H1 (cell line): Measurements from ENCODE around the gene FRG2. TPM values are rescaled to one million over a fixed set of nuclear protein-coding genes. Genes with fewer than 3 reads are reported as not detected.

ENCODE experiments used
- CTBP2 ChIP-seq: IDR thresholded peaks from 2 replicates; pipeline ENCODE4 v1.7.0; 2011; ENCODE audit warnings: borderline replicate concordance, mild to moderate bottlenecking, moderate library complexity, mixed read lengths, low read length; ENCODE audit not compliant: insufficient read depth, insufficient read length
- FOSL1 ChIP-seq: IDR thresholded peaks from 2 replicates; pipeline ENCODE4 v1.6.1; 2011; ENCODE audit warnings: mild to moderate bottlenecking, low read depth, low read length, moderate library complexity; ENCODE audit not compliant: insufficient read depth
- HDAC6 ChIP-seq: IDR thresholded peaks from one replicate; pipeline ENCODE4 v1.7.1; 2012; ENCODE audit warnings: low read depth, mild to moderate bottlenecking, inconsistent platforms, low read length, moderate library complexity
- KDM1A ChIP-seq: fragments of 200-600, 300-600 bp; sonication (generic); IDR thresholded peaks from 2 replicates; pipeline ENCODE4 v1.7.1; 2016; ENCODE audit warnings: mild to moderate bottlenecking, low read length, borderline replicate concordance
- NANOG ChIP-seq: IDR thresholded peaks from 2 replicates; pipeline ENCODE4 v1.6.1; 2011; ENCODE audit warnings: low read length, low read depth, mild to moderate bottlenecking, inconsistent platforms; ENCODE audit not compliant: insufficient read depth, poor library complexity, severe bottlenecking
- PHF8 ChIP-seq: fragments of 200-600 bp; sonication (generic); conservative IDR thresholded peaks from 2 replicates; pipeline ENCODE4 v1.7.1; 2012; ENCODE audit warnings: low read depth, mild to moderate bottlenecking, inconsistent platforms, low read length, moderate library complexity
- RNF2 ChIP-seq: fragments of 200-900, 300-1000 bp; sonication (generic); IDR thresholded peaks from 2 replicates; pipeline ENCODE4 v1.7.1; 2016; ENCODE audit warnings: borderline replicate concordance, low read depth, mild to moderate bottlenecking, antibody characterized with exemption, low read length; ENCODE audit not compliant: poor library complexity, severe bottlenecking; ENCODE audit errors: missing control alignments
- SP2 ChIP-seq: IDR thresholded peaks from 2 replicates; pipeline ENCODE4 v1.6.1; 2012; ENCODE audit warnings: mild to moderate bottlenecking, low read length, inconsistent platforms
- TBP ChIP-seq: IDR thresholded peaks from 2 replicates; pipeline ENCODE4 v1.6.1; 2011; ENCODE audit warnings: low read depth, low read length, improper control_type of control experiment
- TCF12 ChIP-seq: IDR thresholded peaks from 2 replicates; pipeline ENCODE4 v1.6.1; 2011; ENCODE audit warnings: low read depth, mild to moderate bottlenecking, low read length
- polyA plus RNA-seq, 7 experiments: library from polyadenylated mRNA; depleted of rRNA in 3 of 7; stranded (reverse) in 5 of 7; unstranded in 2 of 7; fragments of >200 nt in 5 of 7; fragments of 200-250 nt in 2 of 7; gene quantifications; 1 replicate in 5 of 7; 2 replicates in 1 of 7; 4 replicates in 1 of 7; pipeline versions ENCODE4 v1.2.1 to v1.2.3, GENCODE V29; 2011 to 2013; ENCODE audit warnings: missing spikeins in 2 of 7, mixed read lengths in 2 of 7
- total RNA-seq: library from RNA; stranded (reverse); fragmentation: NEBNext Ultra II Directional; extraction: Animal tissue kit (Norgen Biotek cat#: 25700); gene quantifications from 2 replicates; pipeline ENCODE4 v1.2.1, GENCODE V29; 2021
- TF ChIP-seq, protein P1 (sequence below), 3 experiments: IDR thresholded peaks; 1 replicate in 2 of 3; 2 replicates in 1 of 3; pipeline versions ENCODE4 v1.5.1 to v1.6.1; 2011; ENCODE audit warnings: low read length in 3 of 3, mild to moderate bottlenecking in 3 of 3, inconsistent platforms in 2 of 3, low read depth in 1 of 3, moderate library complexity in 1 of 3; ENCODE audit not compliant: insufficient read depth in 1 of 3; ENCODE audit errors: control extremely low read depth in 1 of 3

The FRG2 gene
- total and polyA plus RNA-seq, 2 of the 8 experiments (the other 6 are each of a cell fraction or from before 2014, with no cell fraction given): not detected

DNA sequence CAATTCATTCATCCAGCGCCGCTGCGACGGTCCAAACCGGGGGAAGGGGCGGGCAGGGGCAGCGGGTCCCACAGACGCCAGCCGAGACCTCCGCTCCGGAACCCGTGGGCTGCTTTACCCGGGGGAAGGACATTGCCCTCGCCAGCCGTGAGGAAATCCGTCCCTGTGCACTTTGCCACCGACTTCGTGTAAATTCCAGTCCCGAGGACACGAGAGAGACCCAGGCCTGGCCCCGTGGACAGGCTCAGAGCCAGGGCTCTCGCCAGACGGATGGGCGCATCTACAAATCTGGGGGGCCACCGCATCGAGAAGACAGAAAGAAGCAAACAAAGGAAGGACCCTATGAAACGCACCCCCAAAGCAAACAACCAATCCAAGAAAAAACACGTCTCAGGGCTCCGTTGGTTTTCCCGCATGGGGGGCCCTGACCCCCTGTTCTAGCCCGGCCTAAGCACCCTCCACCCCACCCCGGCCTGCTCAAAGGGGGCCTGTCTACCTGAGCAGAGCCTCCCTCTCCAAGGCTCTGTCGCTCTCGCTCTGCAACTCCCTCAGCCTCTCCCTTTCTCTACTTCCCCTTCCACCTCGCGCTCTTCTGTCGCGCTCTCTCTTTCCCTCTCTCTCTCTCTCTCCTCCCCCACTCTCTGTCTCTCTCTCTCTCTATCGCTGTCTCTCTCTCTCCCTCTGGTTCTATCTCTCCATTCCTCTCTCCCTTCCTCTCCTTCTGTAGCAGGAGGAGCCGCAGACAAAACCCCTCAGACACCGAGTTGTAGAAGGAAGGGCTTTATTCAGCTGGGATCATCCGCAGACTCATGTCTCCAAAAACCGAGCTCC is 11.3 kb downstream of the FRG2 start (continued):
- TF ChIP-seq, protein P1, sequence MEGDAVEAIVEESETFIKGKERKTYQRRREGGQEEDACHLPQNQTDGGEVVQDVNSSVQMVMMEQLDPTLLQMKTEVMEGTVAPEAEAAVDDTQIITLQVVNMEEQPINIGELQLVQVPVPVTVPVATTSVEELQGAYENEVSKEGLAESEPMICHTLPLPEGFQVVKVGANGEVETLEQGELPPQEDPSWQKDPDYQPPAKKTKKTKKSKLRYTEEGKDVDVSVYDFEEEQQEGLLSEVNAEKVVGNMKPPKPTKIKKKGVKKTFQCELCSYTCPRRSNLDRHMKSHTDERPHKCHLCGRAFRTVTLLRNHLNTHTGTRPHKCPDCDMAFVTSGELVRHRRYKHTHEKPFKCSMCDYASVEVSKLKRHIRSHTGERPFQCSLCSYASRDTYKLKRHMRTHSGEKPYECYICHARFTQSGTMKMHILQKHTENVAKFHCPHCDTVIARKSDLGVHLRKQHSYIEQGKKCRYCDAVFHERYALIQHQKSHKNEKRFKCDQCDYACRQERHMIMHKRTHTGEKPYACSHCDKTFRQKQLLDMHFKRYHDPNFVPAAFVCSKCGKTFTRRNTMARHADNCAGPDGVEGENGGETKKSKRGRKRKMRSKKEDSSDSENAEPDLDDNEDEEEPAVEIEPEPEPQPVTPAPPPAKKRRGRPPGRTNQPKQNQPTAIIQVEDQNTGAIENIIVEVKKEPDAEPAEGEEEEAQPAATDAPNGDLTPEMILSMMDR (IDR thresholded peaks at IDR 0.05; ENCODE audit: control extremely low read depth in 1 of 3, insufficient read depth in 1 of 3, low read depth in 1 of 3, low read length in 3 of 3): no peak
- TF ChIP-seq HDAC6 (no peak), FOSL1 (no peak), CTBP2 (peak; percentile 23), TBP (no peak), TCF12 (peak; percentile 43; the same call in 1 of the 2 replicates), KDM1A (no peak), NANOG (no peak), PHF8 (no peak), SP2 (no peak), RNF2 (peak; percentile 84)
